ENCODE results near the gene ZGRF1. TPM values are rescaled to one million over a fixed set of nuclear protein-coding genes. Genes with fewer than 3 reads are reported as not detected.
"Not testable (repeated sequence)": the region's sequence is repeated elsewhere in the genome, so short reads cannot be mapped to it uniquely, and the experiment has no call there.

ZGRF1 gene, protein sequence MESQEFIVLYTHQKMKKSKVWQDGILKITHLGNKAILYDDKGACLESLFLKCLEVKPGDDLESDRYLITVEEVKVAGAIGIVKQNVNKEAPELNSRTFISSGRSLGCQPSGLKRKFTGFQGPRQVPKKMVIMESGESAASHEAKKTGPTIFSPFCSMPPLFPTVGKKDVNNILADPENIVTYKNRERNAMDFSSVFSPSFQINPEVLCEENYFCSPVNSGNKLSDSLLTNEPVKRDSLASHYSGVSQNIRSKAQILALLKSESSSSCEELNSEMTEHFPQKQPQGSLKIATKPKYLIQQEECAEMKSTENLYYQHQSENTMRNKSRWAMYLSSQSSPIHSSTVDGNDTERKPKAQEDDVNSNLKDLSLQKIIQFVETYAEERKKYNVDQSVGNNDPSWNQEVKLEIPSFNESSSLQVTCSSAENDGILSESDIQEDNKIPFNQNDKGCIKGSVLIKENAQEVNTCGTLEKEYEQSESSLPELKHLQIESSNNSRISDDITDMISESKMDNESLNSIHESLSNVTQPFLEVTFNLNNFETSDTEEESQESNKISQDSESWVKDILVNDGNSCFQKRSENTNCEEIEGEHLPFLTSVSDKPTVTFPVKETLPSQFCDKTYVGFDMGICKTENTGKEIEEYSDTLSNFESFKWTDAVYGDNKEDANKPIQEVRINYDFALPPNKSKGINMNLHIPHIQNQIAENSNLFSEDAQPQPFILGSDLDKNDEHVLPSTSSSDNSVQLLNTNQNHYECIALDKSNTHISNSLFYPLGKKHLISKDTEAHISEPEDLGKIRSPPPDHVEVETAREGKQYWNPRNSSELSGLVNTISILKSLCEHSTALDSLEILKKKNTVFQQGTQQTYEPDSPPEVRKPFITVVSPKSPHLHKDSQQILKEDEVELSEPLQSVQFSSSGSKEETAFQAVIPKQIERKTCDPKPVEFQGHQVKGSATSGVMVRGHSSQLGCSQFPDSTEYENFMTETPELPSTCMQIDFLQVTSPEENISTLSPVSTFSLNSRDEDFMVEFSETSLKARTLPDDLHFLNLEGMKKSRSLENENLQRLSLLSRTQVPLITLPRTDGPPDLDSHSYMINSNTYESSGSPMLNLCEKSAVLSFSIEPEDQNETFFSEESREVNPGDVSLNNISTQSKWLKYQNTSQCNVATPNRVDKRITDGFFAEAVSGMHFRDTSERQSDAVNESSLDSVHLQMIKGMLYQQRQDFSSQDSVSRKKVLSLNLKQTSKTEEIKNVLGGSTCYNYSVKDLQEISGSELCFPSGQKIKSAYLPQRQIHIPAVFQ (N-terminal part only)
- total RNA-seq, result 2.7 TPM

DNA sequence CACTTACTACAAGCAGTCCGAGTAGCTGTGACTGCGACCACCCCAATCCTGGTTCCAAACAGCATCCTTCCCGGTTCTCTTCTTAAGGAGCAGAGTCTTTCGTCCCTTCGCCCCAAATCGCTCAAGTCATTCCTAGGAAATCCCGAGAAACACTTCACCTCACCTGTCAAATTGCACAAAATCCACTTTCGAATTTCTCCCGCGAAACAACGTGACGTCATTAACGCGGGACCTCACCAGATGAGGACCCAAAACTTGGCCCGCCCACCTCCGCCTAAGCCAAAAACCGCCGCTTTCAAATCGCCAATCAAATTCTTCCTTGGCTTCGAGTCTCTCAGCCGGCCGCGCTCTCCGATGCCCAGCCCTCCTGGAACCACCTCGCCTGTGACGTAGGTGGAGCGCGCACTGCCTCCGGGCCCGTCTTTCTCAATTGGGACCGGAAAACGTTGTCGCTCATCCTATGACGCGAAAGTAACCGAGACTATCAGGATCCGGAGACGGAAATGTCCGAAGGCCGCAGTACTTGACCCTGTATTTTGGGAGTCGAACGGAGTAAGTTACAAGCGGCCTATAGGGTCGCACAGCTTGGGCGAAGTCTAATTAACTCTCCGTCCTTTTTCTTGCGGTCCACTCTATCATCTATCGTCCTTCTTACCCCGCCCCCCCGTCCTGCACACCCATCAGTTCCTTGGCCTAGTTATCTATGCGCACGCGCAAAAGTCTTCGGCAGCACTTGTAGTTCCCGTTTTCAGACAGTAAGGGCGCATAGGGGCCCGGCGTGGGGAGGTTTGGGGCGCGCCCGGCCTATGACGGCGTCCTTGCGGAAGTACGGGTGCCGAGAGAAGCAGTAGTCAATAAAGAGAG lies at the start of gene ZGRF1, which contains the start of gene LARP7:
Gene ZGRF1 (minus strand): TSS at position 222 of the 864 bp plus-strand sequence. CDS start 3,733 bp downstream, outside the sequence.
Gene LARP7 (plus strand): TSS at position 456 of the 864 bp plus-strand sequence. CDS start 7,527 bp downstream, outside the sequence.
- DNase-seq (ENCODE audit: low read depth in 2 of 3, low spot score in 2 of 3), result peak; percentile 96 to 100 (median 99)

DNA sequence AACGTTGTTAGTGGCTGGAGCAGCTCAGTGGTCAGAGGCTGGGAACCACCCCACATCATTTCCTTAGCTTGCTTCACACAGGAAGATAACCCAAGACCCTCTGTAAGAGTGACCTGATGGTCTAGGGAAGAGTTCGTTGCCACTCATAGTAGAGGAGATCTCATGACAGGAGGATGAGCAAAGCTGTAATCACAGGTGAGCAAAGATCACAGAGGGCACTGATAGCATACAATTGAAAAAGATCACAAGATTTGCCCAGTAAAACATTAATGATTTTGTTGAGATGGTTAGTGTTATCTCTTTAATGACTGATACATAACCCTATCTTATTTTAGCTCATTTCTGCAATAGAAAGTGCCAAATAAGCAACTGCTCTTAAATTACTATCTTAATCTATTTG lies 44.3 kb upstream of the ZGRF1 start:
- no peak for DNase-seq (ENCODE audit: low read depth in 2 of 3, low spot score in 2 of 3)

DNA sequence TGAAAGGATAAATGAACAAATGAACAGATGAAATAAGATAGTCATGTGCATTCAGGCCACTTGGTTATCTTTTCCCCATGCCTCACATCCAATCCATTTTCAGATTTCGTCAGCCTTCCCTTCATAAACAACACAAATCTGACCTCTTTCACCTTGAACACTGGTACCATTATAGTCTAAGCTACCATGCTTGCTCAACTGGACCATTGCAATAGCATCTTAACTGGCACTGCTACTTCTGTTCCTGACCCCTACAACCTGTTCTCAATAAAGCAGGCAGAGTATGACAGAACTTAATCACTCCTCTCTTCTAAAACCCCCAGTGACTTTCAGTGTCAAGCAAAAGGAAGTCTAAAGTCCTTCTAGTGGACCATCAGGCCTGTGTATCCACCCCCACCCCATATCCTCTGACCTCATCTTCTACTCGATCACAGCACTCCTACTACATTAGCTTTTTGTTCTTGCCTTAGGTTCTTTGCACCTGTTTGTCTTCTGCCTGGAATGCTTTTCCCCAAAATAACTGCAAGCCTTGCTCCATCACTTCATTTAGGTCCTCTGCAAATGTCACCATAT lies 40.9 kb upstream of the ZGRF1 start:
- no peak for DNase-seq (ENCODE audit: low read depth in 2 of 3, low spot score in 2 of 3)

DNA sequence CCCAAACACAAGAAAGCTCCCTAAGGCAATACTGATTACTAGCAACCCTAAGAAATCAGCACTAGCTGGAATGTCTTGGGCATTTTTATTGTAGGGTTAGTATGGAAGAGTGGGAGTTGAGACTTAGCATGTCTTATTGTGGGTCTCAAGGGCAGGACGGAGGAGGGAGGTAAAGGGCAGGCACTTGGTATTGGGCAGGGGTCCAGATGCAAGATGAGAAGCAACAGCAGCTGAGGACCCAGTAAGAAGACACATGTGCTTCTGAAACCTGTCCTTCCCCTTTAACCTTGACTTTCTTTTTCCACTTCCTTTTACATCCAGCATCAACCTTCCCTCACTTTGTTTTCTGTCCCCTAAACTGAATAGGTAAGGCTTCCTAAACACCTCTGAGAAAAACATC lies 37.7 kb upstream of the ZGRF1 start:
- no peak for DNase-seq (ENCODE audit: low read depth in 2 of 3, low spot score in 2 of 3)

DNA sequence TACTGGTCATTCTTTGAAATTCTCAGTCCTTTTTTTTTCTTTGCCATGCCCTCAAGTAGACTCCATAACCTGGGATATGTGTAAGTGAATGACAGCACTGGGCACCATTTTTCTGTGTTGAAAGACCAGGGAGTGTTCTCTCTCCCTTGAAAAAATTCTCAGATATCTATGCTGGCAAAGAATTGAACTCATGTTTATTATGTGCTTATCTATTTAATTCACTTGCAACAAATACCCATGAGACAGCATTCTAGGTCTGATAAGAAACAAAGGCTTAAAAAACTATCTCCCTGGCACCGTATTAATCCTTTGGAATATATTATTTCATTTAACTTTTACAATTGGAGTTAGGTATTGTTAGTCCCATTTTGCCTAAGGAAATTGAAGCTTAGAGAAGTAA lies 37.0 kb upstream of the ZGRF1 start:
- no peak for DNase-seq (ENCODE audit: low read depth in 2 of 3, low spot score in 2 of 3)

DNA sequence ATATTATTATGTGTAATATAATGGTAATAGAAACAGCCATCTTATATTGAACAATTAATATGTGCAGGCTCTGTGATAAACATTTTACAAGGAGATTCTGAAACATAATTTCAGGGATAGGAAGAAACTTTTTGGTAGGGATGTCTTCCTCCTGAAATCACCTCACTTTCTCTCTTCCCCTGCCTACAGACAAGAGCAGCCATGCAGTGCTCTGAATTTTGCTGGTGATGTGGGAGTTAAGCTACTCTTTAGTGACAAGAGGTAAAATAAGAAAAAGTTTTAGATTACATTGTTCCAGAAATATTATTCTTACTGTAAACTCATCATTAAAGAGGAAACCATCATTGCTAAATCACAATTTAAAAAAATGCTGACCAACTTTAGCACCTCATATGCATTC lies 36.4 kb upstream of the ZGRF1 start:
- no peak for DNase-seq (ENCODE audit: low read depth in 2 of 3, low spot score in 2 of 3)

DNA sequence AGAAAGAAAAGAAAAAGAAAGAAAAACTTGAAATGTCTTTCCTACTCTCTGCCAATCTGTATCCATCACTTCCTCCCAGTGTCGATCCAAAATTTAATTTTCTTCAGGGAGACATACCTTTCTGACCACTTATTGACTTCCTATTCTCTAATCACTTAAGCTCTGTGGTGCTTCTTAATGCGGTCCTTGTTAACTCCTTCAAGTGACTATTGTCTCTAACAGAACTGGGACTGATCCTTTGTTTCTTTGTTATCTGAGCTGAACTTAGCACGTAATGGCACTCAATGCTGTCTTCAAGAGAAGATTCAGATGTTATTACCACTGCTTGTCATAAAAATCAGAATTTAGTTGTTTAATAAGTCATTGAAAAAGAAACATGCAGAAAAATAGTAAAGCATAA lies 31.4 kb upstream of the ZGRF1 start:
- DNase-seq (ENCODE audit: low read depth in 2 of 3, low spot score in 2 of 3), result no peak

DNA sequence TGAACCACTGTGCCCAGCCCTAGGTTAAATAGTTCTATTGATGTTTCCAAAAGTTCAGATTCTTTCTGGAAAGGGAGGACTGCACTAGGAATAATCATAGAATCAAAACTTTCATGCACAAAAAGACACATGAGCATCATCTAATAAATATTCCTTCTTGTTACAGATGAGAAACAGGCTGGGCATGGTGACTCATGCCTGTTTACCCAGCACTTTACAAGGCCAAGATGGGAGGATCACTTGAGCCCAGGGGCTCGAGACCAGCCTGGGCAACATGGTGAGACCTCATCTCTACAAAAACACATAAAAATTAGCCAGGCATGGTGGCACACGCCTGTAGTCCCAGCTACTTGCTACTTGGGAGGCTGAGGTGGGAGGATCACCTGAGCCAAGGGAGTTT lies 27.9 kb upstream of the ZGRF1 start:
- DNase-seq (ENCODE audit: low read depth in 2 of 3, low spot score in 2 of 3), result no peak

DNA sequence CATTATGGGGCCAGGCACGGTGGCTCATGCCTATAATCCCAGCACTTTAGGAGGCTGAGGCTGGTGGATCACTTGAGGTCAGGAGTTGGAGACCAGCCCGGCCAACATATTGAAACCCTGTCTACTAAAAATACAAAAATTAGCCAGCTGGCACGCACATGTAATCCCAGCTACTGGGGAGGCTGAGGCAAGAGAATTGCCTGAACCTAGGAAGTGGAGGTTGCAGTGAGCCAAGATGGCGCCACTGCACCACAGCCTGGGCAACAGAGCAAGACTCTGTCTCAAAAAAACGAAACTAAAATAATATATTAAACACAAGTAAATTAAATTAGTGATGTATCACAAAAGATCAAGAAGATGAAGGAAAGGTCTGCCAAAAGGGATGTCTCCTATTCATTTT lies 19.4 kb upstream of the ZGRF1 start:
- DNase-seq (ENCODE audit: low read depth in 2 of 3, low spot score in 2 of 3), result not testable (repeated sequence)

DNA sequence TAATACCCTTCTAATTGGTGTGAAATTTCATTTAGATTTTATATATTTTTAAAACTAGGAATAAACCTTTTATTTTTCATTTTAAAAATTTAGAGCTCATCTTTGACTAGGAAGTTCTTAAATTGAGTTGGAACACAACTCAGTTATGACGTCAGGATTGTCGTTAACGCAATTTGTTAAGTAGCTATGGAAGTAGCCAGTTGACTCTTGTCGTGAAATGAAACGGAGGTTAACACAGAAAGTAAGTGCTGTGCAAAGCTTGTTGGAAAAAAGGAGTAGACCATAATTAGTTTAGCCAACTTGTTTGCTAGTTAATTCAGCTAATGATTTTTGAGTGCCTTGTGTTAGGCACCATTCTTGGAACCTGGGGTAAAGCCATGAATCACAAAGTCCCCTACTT lies 18.6 kb upstream of the ZGRF1 start:
- no peak for DNase-seq (ENCODE audit: low read depth in 2 of 3, low spot score in 2 of 3)

DNA sequence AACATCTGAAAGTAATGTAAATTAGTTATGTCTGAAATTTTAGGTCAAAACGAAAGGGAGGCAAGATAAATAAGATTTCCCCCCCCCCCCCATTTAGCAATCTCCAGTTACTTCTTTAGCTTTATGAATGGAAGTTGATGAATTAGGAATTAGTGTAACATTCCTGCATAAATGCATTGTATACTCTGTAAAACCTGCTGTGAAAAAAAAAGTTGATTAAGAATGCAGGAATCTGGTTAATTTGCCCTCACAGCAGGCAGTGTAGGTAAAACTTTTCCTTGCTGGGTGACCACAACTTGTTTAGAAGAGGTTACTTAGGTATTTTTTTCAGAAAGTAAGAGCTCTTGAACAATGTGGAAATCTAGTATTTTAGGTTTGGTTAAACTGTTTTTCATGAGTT lies 15.5 kb upstream of the ZGRF1 start:
- DNase-seq (ENCODE audit: low read depth in 2 of 3, low spot score in 2 of 3), result no peak

DNA sequence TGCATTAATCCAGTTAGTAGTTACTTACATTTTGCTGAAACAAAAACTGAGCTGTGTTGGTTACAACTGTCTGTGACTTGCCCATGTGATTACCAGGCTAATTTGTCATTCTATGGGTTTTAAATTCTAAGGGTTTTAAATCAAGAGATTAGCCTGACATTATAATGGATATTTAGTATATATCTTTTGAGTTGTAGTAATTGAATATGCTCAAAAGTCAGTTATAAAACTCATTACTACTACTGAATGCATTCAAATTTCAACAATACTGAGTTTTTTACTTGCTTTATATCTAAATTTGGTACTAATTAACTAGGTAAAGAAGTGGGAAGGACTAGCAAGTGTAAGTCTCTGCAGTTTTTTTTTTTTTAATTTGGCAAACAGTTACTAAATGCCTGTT lies 14.9 kb upstream of the ZGRF1 start:
- no peak for DNase-seq (ENCODE audit: low read depth in 2 of 3, low spot score in 2 of 3)

DNA sequence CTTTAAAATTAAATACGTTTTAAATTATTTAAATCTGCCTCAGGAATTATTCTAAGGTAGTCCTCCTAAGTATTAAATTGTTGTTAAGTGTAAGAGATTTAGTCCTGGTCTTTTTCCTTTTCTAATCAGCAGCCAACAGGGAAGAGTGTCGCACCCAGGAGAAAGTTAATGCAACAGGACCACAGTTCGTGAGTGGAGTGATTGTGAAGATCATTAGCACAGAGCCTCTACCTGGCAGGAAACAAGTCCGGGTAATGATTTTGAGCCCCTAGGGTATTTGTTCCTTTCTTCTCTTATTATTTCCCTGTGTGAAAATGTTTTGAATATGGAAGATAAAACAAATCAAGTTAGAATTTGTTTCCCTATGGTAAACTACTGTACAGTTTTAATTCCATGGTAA lies 13.6 kb upstream of the ZGRF1 start:
- DNase-seq (ENCODE audit: low read depth in 2 of 3, low spot score in 2 of 3), result no peak

DNA sequence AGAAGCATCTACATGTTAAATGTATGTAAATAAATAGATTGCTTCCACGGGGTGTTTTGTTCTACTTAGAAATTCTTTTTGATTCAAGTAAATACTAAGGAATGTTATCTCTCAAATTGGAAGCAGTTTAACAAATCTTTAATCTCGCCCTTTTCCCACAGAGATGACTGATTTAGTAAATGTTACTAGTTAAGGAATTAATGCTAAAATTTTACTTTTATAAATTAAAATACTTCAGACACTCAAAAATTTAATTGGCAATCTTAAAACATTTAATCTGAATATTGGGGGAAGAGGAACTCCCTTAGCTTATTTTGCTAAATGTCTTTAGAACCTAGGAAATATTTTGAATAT lies 12.3 kb upstream of the ZGRF1 start:
- no peak for DNase-seq (ENCODE audit: low read depth in 2 of 3, low spot score in 2 of 3)

DNA sequence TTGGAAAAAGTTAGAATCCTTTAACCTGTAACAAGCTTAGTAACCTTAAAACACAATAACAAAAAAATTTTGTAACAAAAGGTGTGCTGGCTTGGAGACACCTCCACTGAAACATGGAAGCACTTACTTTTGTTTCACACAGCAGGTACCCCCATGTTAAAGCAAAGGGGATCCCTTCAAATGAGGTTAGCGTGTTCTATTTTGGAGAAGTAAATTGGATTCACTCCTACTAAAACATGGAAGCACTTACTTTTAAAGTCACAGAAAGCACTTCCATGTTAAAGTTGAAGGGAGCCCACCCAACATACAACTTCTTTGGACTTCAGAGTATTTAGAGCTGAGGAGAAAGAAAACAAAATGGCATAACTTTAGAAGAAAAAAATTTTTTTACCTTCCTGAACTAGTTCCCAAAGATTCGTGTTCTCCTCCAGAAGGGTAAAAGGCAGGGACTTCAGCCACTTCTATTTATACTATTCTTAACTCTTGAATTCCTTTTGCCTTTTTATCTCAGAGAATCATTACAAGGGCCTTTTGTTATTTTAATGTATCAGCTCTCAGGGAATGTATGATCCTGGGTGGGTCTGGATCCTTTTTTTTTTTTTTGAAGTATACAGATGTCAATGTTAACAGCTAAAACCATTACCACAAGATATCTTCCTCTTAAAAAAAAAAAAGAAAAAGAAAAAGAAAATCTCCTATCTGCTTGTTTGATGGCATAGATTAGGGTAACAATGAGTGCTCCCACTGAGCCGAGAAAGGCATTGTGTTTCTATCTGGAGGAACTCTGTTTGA lies 11.8 kb upstream of the ZGRF1 start:
- no peak for DNase-seq (ENCODE audit: low read depth in 2 of 3, low spot score in 2 of 3)

DNA sequence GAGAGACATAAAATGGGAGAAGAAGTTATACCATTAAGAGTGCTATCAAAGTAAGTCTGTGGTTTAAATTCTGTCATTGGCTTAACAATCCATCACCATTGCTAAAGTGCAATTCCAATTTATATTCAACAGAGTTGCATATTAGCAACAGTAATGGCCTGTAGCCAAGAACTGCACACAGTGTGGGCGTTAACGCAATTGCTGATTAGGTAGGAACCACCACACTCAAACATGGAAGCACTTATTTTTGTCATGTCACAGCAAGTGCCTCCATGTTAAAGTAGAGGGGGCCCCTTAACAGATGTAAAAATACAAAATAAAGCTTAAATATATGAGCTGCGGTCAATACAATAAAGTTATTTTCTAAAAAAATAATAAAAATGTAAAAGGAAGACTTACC lies 11.1 kb upstream of the ZGRF1 start:
- DNase-seq (ENCODE audit: low read depth in 2 of 3, low spot score in 2 of 3), result no peak

DNA sequence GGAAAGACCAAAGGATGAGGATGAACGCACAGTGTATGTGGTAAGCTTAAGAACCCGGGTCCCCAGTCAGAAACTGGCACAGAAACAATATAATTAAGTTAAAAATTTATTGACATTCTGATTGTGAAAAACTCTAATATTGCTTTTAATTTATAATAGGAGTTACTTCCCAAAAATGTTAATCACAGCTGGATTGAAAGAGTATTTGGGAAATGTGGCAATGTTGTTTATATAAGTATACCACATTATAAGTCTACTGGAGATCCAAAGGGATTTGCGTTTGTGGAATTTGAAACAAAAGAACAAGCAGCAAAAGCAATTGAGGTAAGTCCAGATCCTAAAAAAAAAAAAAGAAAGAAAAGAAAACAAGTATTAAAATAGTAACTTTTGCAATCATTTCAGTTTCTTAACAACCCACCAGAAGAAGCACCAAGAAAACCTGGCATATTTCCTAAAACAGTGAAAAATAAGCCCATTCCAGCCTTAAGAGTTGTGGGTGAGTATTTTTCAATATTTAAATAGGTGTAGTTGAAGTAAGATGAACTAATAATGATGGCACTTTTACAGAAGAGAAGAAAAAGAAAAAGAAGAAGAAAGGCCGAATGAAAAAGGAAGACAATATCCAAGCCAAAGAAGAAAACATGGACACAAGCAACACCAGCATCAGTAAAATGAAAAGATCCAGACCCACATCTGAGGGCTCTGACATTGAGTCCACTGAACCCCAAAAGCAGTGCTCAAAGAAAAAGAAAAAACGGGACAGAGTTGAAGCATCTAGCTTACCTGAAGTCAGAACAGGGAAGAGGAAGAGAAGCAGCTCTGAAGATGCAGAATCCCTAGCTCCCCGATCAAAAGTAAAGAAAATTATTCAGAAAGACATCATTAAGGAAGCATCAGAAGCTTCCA lies 10.2 kb upstream of the ZGRF1 start:
- no peak for DNase-seq (ENCODE audit: low read depth in 2 of 3, low spot score in 2 of 3)
